ENCODE measurements around the gene CNTN2. TPM values are rescaled to one million over a fixed set of nuclear protein-coding genes. Genes with fewer than 3 reads are reported as not detected.

CNTN2 gene
- total and polyA plus RNA-seq, 2 of the 8 experiments (the other 6 are each of a cell fraction or from before 2014, with no cell fraction given), result 1.2 to 3.9 TPM

DNA sequence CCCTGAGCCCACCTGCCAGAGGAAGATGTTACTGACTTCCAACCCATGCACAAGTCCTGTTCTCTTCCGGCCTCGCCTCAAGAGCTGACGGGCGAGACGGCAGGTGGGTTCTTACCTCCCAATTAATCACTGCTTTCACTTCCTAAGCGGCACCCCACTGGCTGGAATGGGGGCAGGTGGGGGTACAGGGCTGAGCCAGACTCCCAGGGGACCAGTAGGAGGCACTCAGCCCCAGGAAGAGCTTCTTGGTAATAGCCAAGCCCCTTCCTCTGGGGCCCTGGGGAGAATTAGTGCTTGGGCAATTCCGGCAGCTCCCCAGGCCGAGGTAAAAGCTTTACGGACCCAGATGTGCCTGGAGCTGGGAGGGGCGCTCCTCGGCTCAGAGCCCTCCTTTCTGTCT lies 9.7 kb downstream of the CNTN2 start:
- Histone ChIP-seq H3K27me3 (replicated peaks in 1 of 4; ENCODE audit: control insufficient read depth in 3 of 4, extremely low read depth in 1 of 4, insufficient read depth in 3 of 4, low read length in 3 of 4) (no peaks in the 10 kb centered on the region), H3K18ac (ENCODE audit: extremely low read depth, low read length) (no peak overlapping the region), H3K27ac (ENCODE audit: low read depth, low read length) (no peak overlapping the region), H3K9ac (replicated peaks in 1 of 4; ENCODE audit: extremely low read depth in 1 of 4, low read depth in 3 of 4, low read length in 3 of 4) (no peak overlapping the region), H4K8ac (ENCODE audit: extremely low read depth, insufficient read depth, low read length) (no peak overlapping the region), H2AFZ (ENCODE audit: low read length) (no peak overlapping the region), H3K36me3 (ENCODE audit: control insufficient read depth in 2 of 4, insufficient read depth in 4 of 4, low read length in 3 of 4) (no peaks in the 10 kb centered on the region), H4K20me1 (replicated peaks in 1 of 2; ENCODE audit: control insufficient read depth in 1 of 2, insufficient read depth in 2 of 2, low read length in 2 of 2) (peaks cover 2% of the 10 kb centered on the region in 2 experiments), H2AK5ac (ENCODE audit: low read depth, low read length) (no peak overlapping the region), H3K14ac (ENCODE audit: insufficient read length) (no peak overlapping the region), H4K5ac (ENCODE audit: insufficient read length, low read depth, low read length) (no peak overlapping the region), H3K23ac (ENCODE audit: insufficient read length) (no peak overlapping the region), H3K4me1 (replicated peaks in 1 of 4; ENCODE audit: control insufficient read depth in 3 of 4, insufficient read depth in 4 of 4, low read length in 3 of 4) (no peaks in the 10 kb centered on the region; a peak in 1 of 7 replicates), H3K9me3 (ENCODE audit: insufficient read depth in 2 of 2, low read depth in 1 of 2, low read length in 1 of 2) (no peaks in the 10 kb centered on the region), H4K91ac (replicated peaks; ENCODE audit: insufficient read length, low read length) (no peak overlapping the region), H3K4ac (replicated peaks; ENCODE audit: insufficient read length, low read depth, low read length) (no peak overlapping the region), H2BK5ac (ENCODE audit: low read depth, low read length) (no peak overlapping the region), H3K4me2 (ENCODE audit: insufficient read depth in 1 of 2, low read depth in 2 of 2, low read length in 2 of 2) (no peak overlapping the region), H2BK20ac (ENCODE audit: low read length) (no peak overlapping the region), H3K4me3 (ENCODE audit: extremely low read depth in 1 of 4, insufficient read depth in 2 of 4, low read depth in 3 of 4, low read length in 4 of 4) (no peak overlapping the region), H3K56ac (replicated peaks; ENCODE audit: insufficient read length, low read depth, low read length) (no peak overlapping the region), H3K23me2 (ENCODE audit: low read depth, low read length) (no peaks in the 10 kb centered on the region), H3K79me2 (ENCODE audit: control insufficient read depth in 1 of 2, insufficient read depth in 2 of 2, low read length in 2 of 2) (no peaks in the 10 kb centered on the region), H2BK12ac (ENCODE audit: low read depth, low read length) (no peak overlapping the region), H2BK15ac (ENCODE audit: low read length) (no peak overlapping the region), H3K79me1 (ENCODE audit: low read depth, low read length) (no peaks in the 10 kb centered on the region), H2BK120ac (replicated peaks; ENCODE audit: low read depth, low read length) (no peak overlapping the region)
- WGBS, 2 experiments (ENCODE audit: extremely low coverage in 1 of 2, insufficient coverage in 1 of 2, insufficient read length in 1 of 2, insufficient replicate concordance in 2 of 2, low coverage in 1 of 2, low lambda C conversion rate in 2 of 2, missing lambda C conversion rate in 1 of 2), result 87% methylated on average over 7 of the region's 11 CpGs; no CpG with 5 or more reads in 1 of the 2 experiments
- ChIA-PET CTCF (ENCODE audit: partially characterized antibody) (interaction anchor here (0.6 to 38.9 kb wide), 12 partner anchors 9 to 308 kb away, joined by 3 to 1336 read pairs (median 5); partner anchors contain the start of gene CNTN2), POLR2A (ENCODE audit: partially characterized antibody) (interaction anchor here (1.1 to 1.3 kb wide), 2 partner anchors 9 to 206 kb away, joined by 3 read pairs; no protein-coding TSS in a partner anchor)
- DNase-seq (ENCODE audit: low read depth in 1 of 2, low spot score in 2 of 2) (no peak), FAIRE-seq (no peak)
- TF ChIP-seq CHD2 (IDR thresholded peaks at IDR 0.05; ENCODE audit: low read length), result no peak
- TF ChIP-seq, protein P1, sequence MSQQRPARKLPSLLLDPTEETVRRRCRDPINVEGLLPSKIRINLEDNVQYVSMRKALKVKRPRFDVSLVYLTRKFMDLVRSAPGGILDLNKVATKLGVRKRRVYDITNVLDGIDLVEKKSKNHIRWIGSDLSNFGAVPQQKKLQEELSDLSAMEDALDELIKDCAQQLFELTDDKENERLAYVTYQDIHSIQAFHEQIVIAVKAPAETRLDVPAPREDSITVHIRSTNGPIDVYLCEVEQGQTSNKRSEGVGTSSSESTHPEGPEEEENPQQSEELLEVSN (IDR thresholded peaks at IDR 0.05), result 0 out of 2 replicates have a peak, but pooled peaks have one; percentile 23
- TF ChIP-seq RAD21 (IDR thresholded peaks at IDR 0.05 in 1 of 2, conservative IDR thresholded peaks at IDR 0.05 in 1 of 2; ENCODE audit: low read depth in 2 of 2, low read length in 2 of 2), result peak in 1 of 2 experiments; percentile 20; a peak in 1 of 4 replicates

Data from H1 (cell line).